GM21423 (cell line): ENCODE measurements around the gene RELCH.

ENCODE experiments used
- ATAC-seq: cut with Tn5 transposase; IDR thresholded peaks from one replicate; pipeline ENCODE4 v1.9.1; 2021; ENCODE audit warnings: mild to moderate bottlenecking, moderate library complexity; ENCODE audit not compliant: unreplicated experiment

RELCH gene

DNA sequence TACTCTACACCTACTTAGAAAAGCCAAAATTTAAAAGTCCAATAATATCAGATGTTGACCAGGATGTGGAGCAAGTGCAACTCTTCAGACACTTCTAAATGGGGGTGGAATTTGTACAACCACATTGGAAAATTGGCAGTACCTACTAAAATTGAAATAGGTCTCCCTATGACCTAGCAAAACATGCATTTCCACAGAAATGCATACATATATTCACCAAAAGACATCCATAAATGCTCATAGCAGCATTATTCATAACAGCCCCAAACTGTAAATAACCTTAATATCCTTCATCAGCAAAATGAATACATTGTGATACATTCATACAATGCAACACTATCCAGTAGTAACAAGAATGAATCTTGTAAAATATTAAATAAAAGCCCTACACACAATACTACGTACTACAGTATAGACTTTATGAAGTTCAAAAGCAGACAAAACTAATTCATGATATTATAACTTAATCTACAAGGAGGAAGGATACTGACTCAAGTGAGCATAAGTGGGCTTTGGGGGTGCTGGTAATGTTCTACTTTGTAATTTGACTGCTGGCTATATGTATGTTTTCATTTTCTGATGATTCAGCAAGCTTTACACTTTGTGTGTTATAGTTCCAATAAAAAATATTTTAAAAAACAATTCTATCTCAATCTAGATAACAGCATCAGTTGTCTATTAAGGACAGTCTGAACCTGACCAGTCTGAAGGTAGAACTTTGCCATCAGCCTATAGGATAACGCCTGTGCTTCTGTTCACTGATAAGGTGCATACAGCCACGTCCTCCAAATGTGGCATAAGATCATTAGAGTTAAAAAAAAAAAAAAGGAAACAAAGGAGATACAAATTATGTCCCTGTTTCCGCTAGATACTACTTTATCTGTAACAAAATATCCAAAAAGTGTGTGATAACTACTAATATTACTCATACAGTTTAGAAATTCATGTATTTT is 131.4 kb downstream of the RELCH start:
- ATAC-seq: no peak

GRCh38 chr18:62321201-62321600 is 134.1 kb downstream of the RELCH start:
- no peak for ATAC-seq

- no peak for ATAC-seq
These were observed 136.6 kb downstream of the RELCH start for GRCh38 chr18:62323483-62324180.

GRCh38 chr18:62324181-62324828 is 137.2 kb downstream of the RELCH start:
- ATAC-seq: no peak

GRCh38 chr18:62324917-62325805 is 138.1 kb downstream of the RELCH start, which contains the start of gene TNFRSF11A:
TSS of gene TNFRSF11A (plus strand) at chr18:62325310. CDS start at chr18:62325353, 43 bp downstream.
- peak; percentile 55 for ATAC-seq

- peak; percentile 21 for ATAC-seq
These were observed 139.0 kb downstream of the RELCH start for GRCh38 chr18:62325806-62326645.

DNA sequence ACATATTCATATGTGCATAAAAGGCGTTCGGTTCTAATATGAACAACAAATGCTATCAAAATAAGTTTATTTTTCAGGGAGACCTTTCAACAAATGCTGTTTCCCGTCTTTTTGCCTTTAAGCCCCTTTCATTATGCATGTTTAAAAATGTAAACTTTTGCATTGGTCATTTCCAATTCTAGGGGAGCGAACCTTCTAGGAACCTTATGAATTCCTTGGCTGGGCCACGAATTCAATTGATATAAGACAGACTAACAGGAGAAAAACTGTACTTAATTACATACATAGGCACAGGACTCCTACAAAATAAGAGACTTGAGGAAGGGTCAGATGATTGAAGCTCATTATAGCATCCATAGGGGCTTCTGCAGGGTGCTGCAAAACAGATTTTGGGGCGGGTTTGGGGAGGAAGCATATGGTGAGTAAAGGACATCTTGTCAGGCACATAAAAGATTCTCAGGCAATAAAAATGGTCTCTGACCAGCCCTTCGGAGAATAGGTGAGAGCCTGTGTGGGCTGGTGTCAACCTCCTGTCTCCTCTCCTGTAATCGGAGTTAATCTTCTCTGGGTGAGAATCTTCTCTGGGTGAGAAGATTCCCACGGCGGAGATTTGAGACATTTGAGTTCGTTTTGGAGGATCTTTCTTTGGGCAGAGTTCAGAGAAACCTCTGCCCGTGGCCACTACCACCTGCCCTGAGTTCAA is 139.7 kb downstream of the RELCH start:
- ATAC-seq: no peak

GRCh38 chr18:62327977-62328376 is 140.9 kb downstream of the RELCH start:
- ATAC-seq: no peak

DNA sequence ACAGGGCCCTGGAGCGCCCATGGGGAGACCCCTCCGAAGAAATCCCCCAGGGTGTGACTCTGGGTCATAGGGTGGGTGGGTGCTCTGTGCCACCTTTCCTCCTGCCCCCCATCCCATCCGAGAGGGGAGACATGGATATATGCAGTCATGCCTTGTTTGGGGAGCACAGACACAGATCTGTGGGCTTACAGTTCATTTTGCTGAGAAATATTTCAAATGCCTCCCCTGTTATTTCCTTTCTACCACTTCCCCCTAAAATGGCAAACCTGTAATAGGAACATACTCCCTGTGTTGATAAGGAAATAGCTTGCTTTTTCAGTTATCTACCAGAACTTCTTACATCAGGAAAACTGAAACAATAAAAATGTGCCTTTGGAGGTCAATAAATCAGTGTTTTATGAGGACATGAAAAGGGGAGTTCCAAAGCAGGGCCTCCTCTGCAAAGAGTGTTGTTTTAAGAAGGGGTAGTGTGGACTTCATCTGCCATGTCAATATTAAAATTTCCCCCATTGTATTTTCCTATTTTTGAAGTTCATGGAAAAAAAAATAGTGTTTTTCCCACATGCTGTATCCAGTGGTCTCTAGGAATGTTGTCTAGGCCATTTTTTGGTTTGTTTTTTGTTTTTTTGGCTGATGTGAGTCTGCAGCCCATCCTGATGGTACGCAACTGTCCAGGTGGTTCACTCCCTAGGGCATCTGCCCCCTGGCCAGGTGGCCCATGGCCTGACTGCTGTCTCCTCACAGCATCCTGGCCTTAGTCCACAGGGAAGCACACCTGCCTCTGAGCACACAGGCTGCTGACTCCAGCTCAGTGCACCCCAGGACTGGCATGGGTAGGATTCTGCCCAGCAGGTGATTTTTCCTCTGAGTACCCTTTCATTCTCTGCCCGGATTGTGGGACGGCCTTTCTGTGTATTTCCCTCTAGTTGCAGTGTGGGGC is 141.8 kb downstream of the RELCH start:
- no peak for ATAC-seq

DNA sequence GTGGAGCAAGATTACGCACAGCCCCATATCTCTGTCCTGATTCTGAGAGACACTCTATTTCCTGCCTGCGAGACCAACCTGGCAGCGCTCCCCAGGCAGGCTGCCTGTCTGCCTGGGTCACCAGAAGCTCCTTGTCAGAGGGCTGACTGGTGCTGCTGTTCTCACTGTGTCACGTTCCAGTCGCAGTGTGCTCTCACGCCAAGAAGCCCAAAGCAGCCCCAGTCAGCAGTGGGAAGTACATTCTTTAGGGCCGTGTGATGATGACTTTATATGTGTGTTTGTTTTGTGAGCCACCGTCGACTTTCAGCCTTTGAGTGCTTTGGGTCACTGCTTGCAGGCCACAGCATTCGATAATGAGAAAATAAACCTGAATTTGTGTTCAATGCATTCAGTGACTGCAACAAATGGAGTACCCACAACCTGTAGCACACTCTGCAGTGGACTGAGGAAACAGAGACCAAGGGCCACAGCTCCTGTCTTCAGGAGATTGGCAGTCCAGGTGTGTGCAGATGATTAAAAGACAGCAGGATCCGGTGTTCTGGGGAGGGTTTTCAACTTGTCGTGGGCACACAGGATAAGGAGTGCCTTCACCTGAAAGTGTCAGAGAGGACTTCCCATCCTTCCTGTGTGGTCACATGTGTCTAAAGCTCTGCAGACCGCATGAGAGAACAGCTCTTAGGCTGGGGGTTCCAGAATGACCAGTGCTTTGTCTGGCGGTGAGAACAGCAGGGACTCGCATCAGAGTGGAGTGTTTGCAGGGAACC is 142.8 kb downstream of the RELCH start:
- peak; percentile 44 for ATAC-seq

DNA sequence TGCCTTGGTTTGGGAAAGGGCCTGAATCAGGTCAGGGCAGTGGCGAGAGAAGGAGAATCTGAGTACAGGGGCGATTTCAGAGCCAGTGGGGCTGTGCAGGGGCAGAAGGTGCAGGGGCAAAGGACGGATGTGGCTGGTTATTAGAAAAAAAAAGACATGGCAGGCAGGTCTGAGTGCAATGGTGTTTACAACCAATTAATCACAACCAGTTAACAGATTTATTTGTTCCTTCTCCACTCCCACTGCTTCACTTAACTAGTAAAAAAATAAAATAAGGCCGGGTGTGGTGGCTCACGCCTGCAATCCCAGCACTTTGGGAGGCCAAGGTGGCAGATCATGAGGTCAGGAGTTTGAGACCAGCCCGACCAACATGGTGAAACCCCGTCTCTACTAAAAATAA is 143.6 kb downstream of the RELCH start:
- ATAC-seq: no peak

DNA sequence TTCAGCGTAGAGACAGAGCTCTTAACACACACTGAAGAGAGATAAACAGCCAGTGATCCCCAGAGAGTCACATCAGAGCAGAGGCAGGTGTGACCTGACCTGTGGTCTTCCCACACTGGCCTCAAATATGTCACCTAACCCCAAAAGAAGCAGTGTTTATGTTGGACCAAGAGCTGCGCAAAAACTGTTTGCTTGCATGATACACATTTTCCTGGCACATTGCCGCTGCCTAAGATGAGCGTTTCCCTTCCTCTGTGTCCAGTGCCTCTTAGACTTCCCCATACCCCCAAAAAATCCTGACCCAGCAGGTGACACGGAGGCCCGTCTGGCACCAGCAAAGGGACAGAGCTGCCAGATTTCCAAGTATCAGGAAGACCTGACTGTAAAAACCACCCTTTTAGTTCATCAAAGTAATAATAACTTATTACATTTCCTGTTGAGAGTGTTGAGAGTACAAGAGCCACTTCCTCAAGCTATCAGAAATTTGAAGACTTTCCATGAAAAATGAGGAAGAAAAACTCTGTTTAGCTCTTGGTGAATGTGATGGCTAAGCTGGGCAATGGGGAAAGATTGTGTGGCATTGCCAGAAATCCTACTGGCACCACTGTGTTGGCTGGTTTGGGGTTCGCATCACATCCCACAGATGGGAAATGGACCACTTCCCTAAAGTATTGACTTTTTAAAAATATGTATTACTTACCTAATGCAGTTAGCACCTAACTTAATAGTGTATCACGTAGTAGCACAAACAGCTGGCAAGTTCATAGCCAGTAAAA is 144.7 kb downstream of the RELCH start:
- peak; percentile 28 for ATAC-seq

DNA sequence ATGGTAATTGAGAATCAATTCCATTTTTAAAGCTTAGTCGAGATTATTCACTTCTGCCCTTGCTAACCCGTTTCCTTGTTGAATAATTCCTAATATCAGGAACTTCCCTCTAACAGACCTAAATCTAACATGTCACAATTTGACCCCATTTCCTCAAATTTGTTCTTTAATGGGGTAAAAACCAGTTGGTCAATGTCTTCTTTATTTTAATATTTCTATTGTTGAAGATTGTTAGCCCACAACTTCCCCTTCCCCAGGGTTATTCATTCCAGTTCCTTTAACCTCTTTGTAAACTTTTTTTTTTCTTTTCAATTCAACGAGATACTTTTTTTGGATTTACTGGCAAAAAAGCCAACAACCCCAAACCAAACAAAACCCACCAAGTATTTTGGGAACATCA is 145.4 kb downstream of the RELCH start:
- no peak for ATAC-seq

DNA sequence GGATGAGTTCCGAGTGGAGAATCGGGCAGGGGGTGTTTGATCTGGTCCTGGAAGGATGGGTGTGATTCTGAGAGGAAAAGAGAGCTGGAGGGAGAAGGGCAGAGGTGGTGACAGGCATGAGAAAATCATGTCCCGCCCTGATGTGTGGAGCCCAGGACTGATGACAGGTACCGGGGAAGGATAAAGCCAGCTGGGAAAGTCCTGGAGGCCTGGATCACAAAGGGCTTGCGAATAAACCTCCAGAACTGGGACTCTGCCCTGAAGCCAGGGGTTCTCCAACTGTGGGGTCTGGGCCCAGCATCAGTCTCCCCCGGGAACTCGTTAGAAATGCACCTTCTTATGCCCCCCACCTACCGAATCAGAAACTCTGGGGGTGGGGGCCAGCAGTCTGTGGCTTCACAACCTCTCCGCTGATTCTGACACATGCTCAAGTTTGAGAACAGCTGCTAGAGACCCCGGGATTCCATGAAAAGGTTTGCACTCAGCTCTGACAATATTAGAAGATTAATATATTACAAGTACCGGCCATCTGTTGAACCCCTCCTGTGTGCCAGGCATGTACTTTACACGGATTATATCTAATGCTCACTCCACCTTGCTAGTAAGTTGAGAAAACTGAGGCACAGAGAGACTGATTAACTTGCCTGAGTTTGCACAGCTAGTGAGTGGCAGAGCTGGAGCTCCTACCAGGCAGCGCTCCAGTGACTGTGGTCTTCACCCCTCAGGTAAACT is 146.1 kb downstream of the RELCH start:
- ATAC-seq: no peak

DNA sequence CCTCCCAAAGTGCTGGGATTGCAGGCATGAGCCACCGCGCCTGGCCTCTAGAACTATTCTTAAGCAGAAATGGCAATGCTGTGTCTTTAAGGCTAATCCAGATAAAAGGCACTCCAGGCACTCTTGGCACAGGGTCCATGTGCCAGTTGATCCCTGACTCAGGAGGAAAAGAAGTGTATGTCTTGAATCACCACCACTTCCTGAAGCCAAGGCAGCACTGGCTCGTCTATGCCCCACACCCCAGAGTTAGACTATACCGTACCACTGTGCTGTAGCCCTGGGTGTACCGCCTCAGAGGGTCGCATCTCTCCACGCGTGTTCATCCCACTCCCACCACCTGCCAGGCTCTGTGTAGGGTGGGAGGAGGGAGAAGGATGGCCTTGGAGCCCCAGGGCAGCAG is 147.1 kb downstream of the RELCH start:
- no peak for ATAC-seq

- ATAC-seq: no peak
These were observed 148.4 kb downstream of the RELCH start for GRCh38 chr18:62335494-62335893.
